AG08396 (cell line): ENCODE results near the gene TBC1D30.

ENCODE experiments used
- DNase-seq: peaks from one replicate; pipeline ENCODE4 v3.0.0; 2012; ENCODE audit warnings: low spot score, mixed read lengths

TBC1D30 gene

DNA sequence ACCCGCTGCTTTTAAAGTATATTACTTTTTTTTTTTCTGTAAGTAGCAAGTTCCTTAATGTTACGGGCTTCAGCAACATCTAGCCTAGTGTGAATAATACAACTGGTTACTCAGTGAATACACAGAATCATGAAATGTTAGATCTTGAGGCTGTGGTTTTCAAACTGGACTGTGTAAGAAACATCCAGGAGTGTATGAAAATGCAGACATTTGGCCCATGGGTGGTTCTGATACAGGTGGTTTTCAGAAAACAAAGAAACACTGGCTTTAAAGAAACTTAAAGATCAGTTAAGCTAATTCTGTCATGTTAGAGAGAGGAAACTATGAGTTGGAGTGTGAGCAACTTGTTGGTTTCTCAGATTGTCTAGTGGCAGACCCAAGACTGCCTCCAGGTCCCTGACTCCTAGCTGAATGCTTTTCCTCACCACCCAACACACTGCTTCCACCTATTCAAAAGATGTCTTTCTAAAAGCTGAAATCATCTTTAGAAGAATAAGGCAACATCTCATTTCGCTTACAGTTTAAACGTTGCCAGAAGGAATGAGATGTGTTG, 36.1 kb downstream of the TBC1D30 start:
- DNase-seq, result no peak

GRCh38 chr12:64864319-64864718, 39.9 kb downstream of the TBC1D30 start:
- DNase-seq, result no peak

DNA sequence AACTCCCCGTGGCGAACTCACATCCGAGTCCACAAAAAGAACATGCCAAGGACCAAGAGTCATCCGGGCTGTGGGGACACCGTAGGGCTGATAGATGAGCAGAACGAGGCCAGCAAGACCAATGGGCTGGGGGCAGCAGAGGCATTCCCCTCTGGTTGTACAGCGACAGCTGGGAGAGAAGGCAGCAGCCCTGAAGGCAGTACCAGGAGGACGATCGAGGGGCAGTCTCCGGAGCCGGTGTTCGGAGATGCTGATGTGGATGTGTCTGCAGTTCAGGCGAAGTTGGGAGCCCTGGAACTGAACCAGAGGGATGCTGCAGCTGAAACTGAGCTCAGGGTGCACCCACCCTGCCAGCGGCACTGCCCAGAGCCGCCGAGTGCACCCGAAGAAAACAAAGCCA, 50.7 kb downstream of the TBC1D30 start:
- no peak for DNase-seq

DNA sequence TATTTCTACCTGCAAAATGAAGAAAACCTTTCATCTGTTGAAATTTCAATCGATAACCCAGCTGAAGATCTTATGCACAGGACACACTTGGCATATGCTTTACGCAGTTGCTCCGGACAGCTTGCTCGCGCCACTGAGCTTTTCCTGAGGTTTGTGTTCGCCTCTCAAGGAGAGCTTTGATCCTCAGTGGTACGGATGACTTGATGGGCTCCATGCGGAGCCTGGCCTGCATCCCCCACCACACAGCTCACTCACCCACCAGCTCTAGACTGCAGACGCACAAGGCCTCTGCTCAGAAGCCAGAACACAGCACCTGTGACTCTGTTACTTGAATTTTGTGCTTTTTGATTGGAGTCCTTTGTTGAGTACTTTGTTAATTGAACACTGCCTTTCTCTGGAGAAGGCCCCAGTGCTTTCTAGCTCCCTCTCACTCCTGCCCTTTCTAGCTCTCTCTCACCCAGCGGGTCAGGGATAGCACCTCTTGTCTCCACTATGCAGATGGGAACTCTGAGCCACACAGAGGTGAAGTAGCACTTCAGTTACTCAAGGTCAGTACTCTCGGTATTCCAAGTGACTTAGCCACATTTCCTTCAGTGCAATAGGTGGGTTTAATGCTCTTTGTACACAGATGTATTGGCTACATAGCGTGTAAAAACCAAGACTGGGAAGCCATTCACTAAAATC, 52.1 kb downstream of the TBC1D30 start:
- no peak for DNase-seq

GRCh38 chr12:64877363-64878004, 53.0 kb downstream of the TBC1D30 start:
- no peak for DNase-seq

- DNase-seq, result no peak
These were observed 58.2 kb downstream of the TBC1D30 start for GRCh38 chr12:64882687-64883086.

DNA sequence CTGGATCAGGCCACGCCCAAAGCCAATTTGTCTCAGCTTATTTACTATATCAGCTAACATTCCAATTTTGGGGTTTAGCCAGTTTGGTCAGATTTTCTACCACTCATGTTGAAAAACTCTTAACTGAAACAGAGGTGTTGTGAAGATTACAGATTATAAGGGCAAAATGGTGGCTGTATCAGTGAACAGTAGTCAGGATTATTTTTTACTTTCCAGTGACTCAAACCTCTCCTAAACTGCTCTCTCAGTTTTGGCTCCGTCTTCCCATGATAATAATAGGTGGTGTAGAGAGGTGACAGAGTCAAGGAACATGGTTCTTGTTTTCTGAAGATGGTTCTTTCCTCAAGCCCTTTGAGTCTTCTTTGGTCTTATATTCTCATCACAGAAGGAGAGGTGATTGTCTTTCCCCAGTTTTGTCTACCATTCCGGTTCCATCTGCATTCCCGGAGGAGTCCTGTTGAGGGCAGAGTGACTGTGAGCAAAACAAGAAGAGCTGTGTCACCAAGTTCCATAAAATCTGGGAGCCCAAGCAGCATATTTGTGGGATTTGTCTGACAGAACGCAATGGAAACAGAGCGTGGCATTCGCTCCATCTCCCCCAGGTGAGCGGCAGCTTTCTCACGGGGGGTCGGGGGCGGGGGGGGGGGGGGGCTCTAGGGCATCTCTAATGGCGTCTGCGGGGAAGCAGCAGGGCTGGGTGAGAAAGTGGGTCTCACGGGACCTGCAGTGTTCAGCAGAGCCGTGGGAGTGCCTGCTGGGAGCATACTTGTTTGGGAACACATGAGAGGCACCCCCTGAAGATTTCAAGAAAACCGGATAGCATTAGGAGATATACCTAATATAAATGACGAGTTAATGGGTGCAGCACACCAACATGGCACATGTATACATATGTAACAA, 59.1 kb downstream of the TBC1D30 start:
- no peak for DNase-seq

GRCh38 chr12:64884164-64884542, 59.7 kb downstream of the TBC1D30 start:
- no peak for DNase-seq

DNA sequence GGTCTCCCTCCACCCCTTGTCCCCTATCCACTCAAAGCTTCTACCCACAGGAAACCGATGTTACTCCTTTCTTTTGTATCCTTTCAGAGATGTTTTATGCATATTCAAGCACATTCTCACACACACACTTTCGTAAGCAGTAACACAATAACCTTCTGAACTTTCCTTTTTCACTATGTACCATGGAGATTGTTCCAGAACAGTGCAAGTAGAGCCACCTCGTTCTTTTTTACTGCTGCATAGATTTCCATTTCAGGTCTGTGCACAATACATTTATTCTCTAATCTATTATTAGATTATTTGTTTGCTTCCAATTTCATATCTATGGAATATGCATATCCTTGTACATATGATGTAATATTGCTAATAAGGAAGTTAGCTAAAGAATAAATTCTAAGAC, 60.3 kb downstream of the TBC1D30 start:
- DNase-seq, result no peak

GRCh38 chr12:64889434-64890216, 65.2 kb downstream of the TBC1D30 start:
- no peak for DNase-seq

- DNase-seq, result peak; percentile 51
These were observed 66.5 kb downstream of the TBC1D30 start for GRCh38 chr12:64890873-64891468.

GRCh38 chr12:64891629-64892028, 67.2 kb downstream of the TBC1D30 start:
- no peak for DNase-seq

DNA sequence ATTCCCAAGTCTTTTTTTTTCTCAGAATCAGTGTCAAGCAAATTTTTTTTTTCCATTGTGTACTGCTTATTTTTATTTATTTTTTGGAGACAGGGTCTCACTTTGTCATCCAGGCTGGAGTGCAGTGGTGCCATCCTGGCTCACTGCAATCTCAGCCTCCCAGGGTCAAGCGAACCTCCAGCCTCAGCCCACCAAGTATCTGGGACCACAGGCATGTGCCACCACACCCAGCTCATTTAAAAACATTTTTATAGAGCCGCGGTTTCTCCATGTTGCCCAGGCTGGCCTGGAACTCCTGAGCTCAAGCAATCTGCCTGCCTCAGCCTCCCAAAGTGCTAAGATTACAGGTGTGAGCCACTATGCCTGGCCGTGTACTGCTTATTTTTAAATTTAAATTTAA, 68.1 kb downstream of the TBC1D30 start:
- no peak for DNase-seq

GRCh38 chr12:64893961-64894360, 69.5 kb downstream of the TBC1D30 start:
- DNase-seq, result peak; percentile 39

- no peak for DNase-seq
These were observed 70.5 kb downstream of the TBC1D30 start for GRCh38 chr12:64894827-64895475.

- DNase-seq, result peak; percentile 17
These were observed 71.1 kb downstream of the TBC1D30 start for GRCh38 chr12:64895526-64895925.

DNA sequence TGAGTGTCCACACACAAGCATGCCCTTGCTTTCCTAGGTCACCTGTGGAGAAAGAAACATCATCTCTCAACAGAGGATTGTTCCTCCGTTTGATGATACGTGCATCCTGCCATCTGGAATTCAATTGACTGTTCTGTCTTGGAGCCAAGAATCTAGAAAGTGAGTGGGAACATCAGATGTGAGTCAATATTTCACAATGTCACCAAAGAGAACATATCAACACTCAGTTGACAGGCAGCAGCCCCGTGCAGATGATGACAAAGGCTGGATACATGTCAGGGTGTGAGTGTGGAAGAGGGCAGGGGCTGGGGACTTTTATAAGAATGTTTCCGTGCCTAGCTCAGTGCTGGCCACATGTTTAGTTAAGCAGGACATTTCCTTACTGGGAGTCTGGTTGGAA, 76.1 kb downstream of the TBC1D30 start:
- DNase-seq, result peak; percentile 35

GRCh38 chr12:64903479-64904152, 79.2 kb downstream of the TBC1D30 start:
- no peak for DNase-seq

DNA sequence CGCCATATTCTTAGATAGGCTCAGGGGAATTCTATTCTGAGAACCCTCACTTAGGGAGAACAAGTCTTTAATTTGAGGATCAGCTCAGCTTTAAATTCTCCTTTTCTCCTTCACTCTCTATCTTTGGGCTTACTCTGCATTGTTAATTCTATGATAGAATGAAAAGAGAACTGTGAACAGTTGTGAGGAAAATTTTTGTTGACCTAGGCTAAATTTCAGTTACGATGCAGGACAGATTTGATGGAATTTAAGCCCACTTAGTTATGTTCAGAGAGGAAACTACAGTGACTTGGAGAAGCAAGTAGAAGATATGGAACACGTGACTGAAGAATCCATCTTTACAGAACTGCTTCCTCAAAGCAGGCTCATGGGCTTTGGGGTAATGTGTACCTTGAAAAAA, 82.7 kb downstream of the TBC1D30 start:
- DNase-seq, result no peak

GRCh38 chr12:64909124-64909523, 84.7 kb downstream of the TBC1D30 start:
- no peak for DNase-seq
